GM12891 (cell line): ENCODE data around the gene YKT6.

Experiments
- DNase-seq: peaks from one replicate; pipeline ENCODE4 v3.0.0; 2011; ENCODE audit warnings: low spot score; ENCODE audit not compliant: insufficient read length
- FAIRE-seq: peaks from 2 replicates; lab custom pipeline; 2011; peaks lifted over from hg19 to GRCh38; lab: Jason Lieb, UNC
- PAX5 ChIP-seq: IDR thresholded peaks from 2 replicates; pipeline ENCODE4 v1.6.1; 2011; ENCODE audit warnings: low read length, moderate library complexity, mild to moderate bottlenecking; ENCODE audit not compliant: insufficient read depth, severe bottlenecking
- POLR2A ChIP-seq: IDR thresholded peaks from 2 replicates; pipeline ENCODE4 v1.6.1; 2011; ENCODE audit warnings: low read depth, low read length, control low read depth
- POLR2AphosphoS5 ChIP-seq: IDR thresholded peaks from 2 replicates; pipeline ENCODE4 v1.6.1; 2011; ENCODE audit warnings: low read depth, low read length, control low read depth
- POU2F2 ChIP-seq: IDR thresholded peaks from 2 replicates; pipeline ENCODE4 v1.6.1; 2011; ENCODE audit warnings: low read depth, mild to moderate bottlenecking, control low read depth, low read length, moderate library complexity
- SPI1 ChIP-seq: IDR thresholded peaks from 2 replicates; pipeline ENCODE4 v1.6.1; 2011; ENCODE audit warnings: low read depth, low read length, control low read depth
- TAF1 ChIP-seq: IDR thresholded peaks from 2 replicates; pipeline ENCODE4 v1.6.1; 2011; ENCODE audit warnings: low read depth, low read length, control low read depth

YKT6 gene

GRCh38 chr7:44217223-44217714 lies 16.5 kb downstream of the YKT6 start:
- no peak for TF ChIP-seq POLR2A
- TF ChIP-seq PAX5: no peak
- TF ChIP-seq TAF1: no peak
- TF ChIP-seq SPI1: no peak
- TF ChIP-seq POU2F2: no peak
- TF ChIP-seq POLR2AphosphoS5: no peak
- no peak for DNase-seq
- no peak for FAIRE-seq

- FAIRE-seq (no peak), DNase-seq (no peak)
- TF ChIP-seq SPI1: no peak
- no peak for TF ChIP-seq POU2F2
- no peak for TF ChIP-seq POLR2AphosphoS5
- TF ChIP-seq TAF1: no peak
- no peak for TF ChIP-seq POLR2A
- TF ChIP-seq PAX5: no peak
Observed at GRCh38 chr7:44217852-44218402, 17.1 kb downstream of the YKT6 start.

DNA sequence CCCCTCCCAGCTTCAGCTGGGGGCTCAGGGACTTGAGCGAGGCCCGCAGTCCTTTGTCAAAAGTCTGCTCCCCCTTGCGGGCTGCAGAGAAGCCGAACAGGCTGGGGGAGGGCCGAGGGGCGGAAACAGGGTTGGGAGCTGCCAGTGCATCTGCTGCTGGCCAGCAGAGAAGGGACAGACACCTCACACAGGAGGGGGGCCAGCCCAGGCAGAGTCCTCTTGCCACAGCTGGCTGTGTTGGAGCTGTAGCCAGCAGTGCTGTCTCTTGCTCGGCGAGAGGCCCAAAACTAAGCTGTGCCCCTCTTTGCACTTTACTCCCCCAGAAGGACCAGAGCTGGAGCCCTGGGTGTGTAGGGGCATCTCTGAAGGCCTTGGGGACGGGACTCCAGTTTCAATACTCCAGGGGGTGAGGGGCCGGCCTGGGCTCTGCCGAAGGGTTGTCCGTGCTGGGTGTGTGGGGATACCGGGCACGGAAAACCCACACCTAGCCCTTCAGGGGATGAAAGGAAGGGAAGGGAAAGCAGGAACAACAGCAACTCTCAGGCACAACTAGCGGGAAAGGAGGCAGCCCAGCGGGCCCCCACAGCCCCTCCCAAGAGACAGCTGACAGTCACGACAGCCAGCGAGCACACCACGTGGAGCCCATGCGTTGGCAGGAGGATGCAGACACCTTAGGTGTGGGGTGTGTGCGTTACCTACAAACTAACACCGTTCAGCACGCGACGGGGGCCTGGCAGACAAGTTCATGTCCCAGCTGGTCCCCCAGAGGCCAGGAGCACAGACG lies 17.8 kb downstream of the YKT6 start:
- TF ChIP-seq SPI1: no peak
- TF ChIP-seq POLR2A: no peak
- no peak for FAIRE-seq
- peak; percentile 25 for DNase-seq

DNA sequence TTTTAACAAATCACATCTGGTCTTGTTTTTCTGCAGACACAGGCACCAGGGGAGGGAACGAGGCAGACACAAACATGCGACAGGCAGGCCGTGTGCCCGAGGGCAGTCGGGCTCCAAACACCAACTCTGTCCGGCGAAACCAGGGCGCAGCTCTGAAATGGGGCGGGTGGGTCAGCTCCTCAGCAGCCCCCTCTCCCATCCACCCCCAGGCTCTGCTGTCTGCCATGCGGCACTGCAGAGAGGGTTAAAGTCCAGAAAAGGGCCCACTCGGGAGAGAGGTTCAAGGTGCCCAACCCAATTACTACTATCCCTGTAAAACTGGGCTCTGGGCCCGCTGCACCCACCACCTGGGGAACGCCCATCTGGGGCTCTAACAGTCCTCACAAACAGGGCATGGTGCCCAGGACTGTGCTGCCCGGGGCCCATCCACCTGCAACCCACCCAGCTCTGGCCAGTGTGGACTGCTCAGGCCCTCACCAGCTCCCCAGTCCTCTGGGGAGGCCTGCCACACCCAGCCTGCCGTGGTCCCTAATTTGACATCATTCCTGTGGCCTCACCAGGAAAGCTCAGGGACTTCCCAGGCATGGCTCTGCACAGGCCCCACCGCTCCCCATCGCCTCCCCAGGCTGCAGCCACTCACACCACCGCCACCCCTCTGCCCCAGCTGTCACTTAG lies 18.7 kb downstream of the YKT6 start:
- FAIRE-seq (no peak), DNase-seq (no peak)
- TF ChIP-seq POLR2A (no peak), POLR2AphosphoS5 (no peak), POU2F2 (no peak), SPI1 (no peak), PAX5 (no peak), TAF1 (no peak)

- no peak for DNase-seq
- TF ChIP-seq TAF1 (no peak), SPI1 (no peak), POLR2A (no peak), POLR2AphosphoS5 (no peak)
- no peak for FAIRE-seq
Observed at GRCh38 chr7:44220046-44220357, 19.2 kb downstream of the YKT6 start.

GRCh38 chr7:44220358-44221112 lies 19.8 kb downstream of the YKT6 start:
- no peak for TF ChIP-seq POU2F2
- TF ChIP-seq PAX5: no peak
- no peak for TF ChIP-seq TAF1
- no peak for TF ChIP-seq POLR2AphosphoS5
- TF ChIP-seq POLR2A: no peak
- TF ChIP-seq SPI1: no peak
- FAIRE-seq (no peak), DNase-seq (no peak)

GRCh38 chr7:44221231-44221791 lies 20.5 kb downstream of the YKT6 start:
- FAIRE-seq: no peak
- TF ChIP-seq SPI1 (no peak), POLR2A (no peak), POLR2AphosphoS5 (no peak)
- DNase-seq: no peak

GRCh38 chr7:44222074-44222473 lies 21.3 kb downstream of the YKT6 start:
- DNase-seq (no peak), FAIRE-seq (no peak)
- TF ChIP-seq SPI1 (no peak), PAX5 (no peak), POLR2A (no peak), POLR2AphosphoS5 (no peak), POU2F2 (no peak), TAF1 (no peak)

DNA sequence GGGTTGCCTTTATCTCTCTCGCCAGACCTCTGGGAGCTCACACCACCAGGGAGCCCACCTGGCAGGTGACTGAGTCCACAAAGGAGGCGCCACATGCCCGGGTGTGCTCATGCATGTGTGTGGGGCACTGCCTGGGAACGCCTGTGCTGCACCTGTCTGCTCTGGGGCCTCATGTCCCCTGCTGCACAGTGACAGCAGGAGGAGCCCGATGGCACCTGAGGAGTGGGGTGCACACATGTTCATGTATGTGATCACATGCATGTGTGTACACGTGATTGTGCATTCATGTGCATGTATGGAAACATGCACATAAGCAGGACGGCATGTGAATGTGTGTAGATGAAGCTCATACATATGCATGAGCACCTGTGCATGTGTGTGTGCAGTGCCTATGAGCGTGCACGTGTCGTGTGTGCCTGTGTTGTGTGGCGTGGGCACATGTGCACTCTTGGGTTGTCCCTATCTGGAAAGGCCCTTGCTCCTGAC lies 22.0 kb downstream of the YKT6 start:
- TF ChIP-seq POU2F2: peak; percentile 98
- TF ChIP-seq POLR2AphosphoS5: no peak

More for the DNA sequence above, 22.0 kb downstream of the YKT6 start:
- DNase-seq (no peak), FAIRE-seq (peak; percentile 16)
